Esophagus muscularis mucosa (tissue), 4 donors: Measurements from ENCODE around the gene ARID3A. TPM values are rescaled to one million over a fixed set of nuclear protein-coding genes. Genes with fewer than 3 reads are reported as not detected.

Experiments used
- DNase-seq: peaks from one replicate; pipeline ENCODE4 v3.0.0-alpha.2; 2017; ENCODE audit errors: extremely low spot score
- H3K27ac ChIP-seq, 4 donors: fragments of 200-600 bp; sonication (generic); replicated peaks in 1 of 4; 1 replicate in 3 of 4; 2 replicates in 1 of 4; pipeline ENCODE4 v1.5.1; 2016 to 2019; ENCODE audit warnings: mild to moderate bottlenecking in 1 of 4
- H3K27me3 ChIP-seq, 4 donors: fragments of 200-600 bp; sonication (generic); one replicate each; pipeline versions ENCODE4 v1.5.1 to v1.6.0; 2016 to 2019
- H3K36me3 ChIP-seq, 4 donors: fragments of 200-600 bp; sonication (generic); one replicate each; pipeline ENCODE4 v1.5.1; 2016 to 2019
- H3K4me1 ChIP-seq, 4 donors: fragments of 200-600 bp; sonication (generic); one replicate each; pipeline ENCODE4 v1.5.1; 2016 to 2019
- H3K4me3 ChIP-seq, 4 donors: fragments of 200-600 bp; sonication (generic); 1 replicate in 2 of 4; 2 replicates in 2 of 4; pipeline ENCODE4 v1.5.1; 2016 to 2019; ENCODE audit warnings: mild to moderate bottlenecking in 4 of 4, moderate library complexity in 1 of 4
- H3K9me3 ChIP-seq, 4 donors: fragments of 200-600 bp; sonication (generic); 1 replicate in 3 of 4; 2 replicates in 1 of 4; pipeline ENCODE4 v1.5.1; 2016 to 2019
- CTCF ChIP-seq, 3 experiments: fragments of 200-600 bp in 2 of 3; fragments of 450-650 bp in 1 of 3; sonication (generic) in 2 of 3; IDR thresholded peaks; one replicate each; pipeline ENCODE4 v1.5.1; 2017 to 2019; ENCODE audit warnings: antibody characterized with exemption in 3 of 3, mild to moderate bottlenecking in 2 of 3, moderate library complexity in 1 of 3
- EP300 ChIP-seq: sonication (generic); formaldehyde crosslinking; IDR thresholded peaks from one replicate; pipeline ENCODE4 v1.6.1; 2017; ENCODE audit warnings: antibody characterized with exemption
- POLR2A ChIP-seq: fragments of 450-650 bp; IDR thresholded peaks from one replicate; pipeline ENCODE4 v1.6.1; 2017; ENCODE audit warnings: antibody characterized with exemption, moderate library complexity, mild to moderate bottlenecking, low read depth
- POLR2AphosphoS5 ChIP-seq, 2 donors: sonication (generic); formaldehyde crosslinking; IDR thresholded peaks; one replicate each; pipeline ENCODE4 v1.6.1; 2017; ENCODE audit warnings: antibody characterized with exemption in 2 of 2
- WGBS: methylation state at CpG from one replicate; pipeline ENCODE4 v1.1.5; 2018; 5-methylcytosine and 5-hydroxymethylcytosine counted together
- intact Hi-C: fragments of 100-400 bp; cut with DNase I; formaldehyde crosslinking; loops from one replicate; pipeline ENCODE4 v1.15.1; 2023
- total RNA-seq, 4 donors: library from RNA; depleted of rRNA; stranded (reverse); fragments of >200 nt; gene quantifications; one replicate each; pipeline versions ENCODE4 v1.1.0 to v1.2.1, GENCODE V29; 2016

The ARID3A gene
- total RNA-seq, 4 donors from 2014 or later: 2.9 to 8.4 (median 5.0) TPM

GRCh38 chr19:896434-896833, 29.4 kb upstream of the ARID3A start:
- Histone ChIP-seq H3K4me1 (peaks cover 5 to 22% (median 11%) of the 10 kb centered on the region in 4 donors), H3K27ac (no peak overlapping the region), H3K27me3 (no peaks in the 10 kb centered on the region), H3K9me3 (no peaks in the 10 kb centered on the region), H3K4me3 (no peak overlapping the region), H3K36me3 (peaks cover 18 to 40% (median 29%) of the 10 kb centered on the region in 4 donors)
- intact Hi-C loops: no loop called here
- 96% methylated on average over 10 of the region's 10 CpGs for WGBS
- TF ChIP-seq EP300 (no peak), POLR2A (no peak), CTCF (IDR thresholded peaks at IDR 0.05) (no peak), POLR2AphosphoS5 (IDR thresholded peaks at IDR 0.05) (no peak)
- no peak for DNase-seq

GRCh38 chr19:896999-897398, 28.8 kb upstream of the ARID3A start:
- H3K27ac ChIP-seq: no peak overlapping the region
- intact Hi-C loops: no loop called here
- peaks cover 3 to 16% (median 6%) of the 10 kb centered on the region in 4 donors for H3K4me1 ChIP-seq
- H3K4me3 ChIP-seq: no peak overlapping the region
- no peaks in the 10 kb centered on the region for H3K27me3 ChIP-seq
- no peak for DNase-seq
- TF ChIP-seq POLR2AphosphoS5 (IDR thresholded peaks at IDR 0.05) (no peak), POLR2A (no peak), EP300 (no peak), CTCF (IDR thresholded peaks at IDR 0.05) (no peak)
- 97% methylated on average over 11 of the region's 11 CpGs for WGBS
- peaks cover 18 to 46% (median 30%) of the 10 kb centered on the region in 4 donors for H3K36me3 ChIP-seq
- H3K9me3 ChIP-seq: no peaks in the 10 kb centered on the region

DNA sequence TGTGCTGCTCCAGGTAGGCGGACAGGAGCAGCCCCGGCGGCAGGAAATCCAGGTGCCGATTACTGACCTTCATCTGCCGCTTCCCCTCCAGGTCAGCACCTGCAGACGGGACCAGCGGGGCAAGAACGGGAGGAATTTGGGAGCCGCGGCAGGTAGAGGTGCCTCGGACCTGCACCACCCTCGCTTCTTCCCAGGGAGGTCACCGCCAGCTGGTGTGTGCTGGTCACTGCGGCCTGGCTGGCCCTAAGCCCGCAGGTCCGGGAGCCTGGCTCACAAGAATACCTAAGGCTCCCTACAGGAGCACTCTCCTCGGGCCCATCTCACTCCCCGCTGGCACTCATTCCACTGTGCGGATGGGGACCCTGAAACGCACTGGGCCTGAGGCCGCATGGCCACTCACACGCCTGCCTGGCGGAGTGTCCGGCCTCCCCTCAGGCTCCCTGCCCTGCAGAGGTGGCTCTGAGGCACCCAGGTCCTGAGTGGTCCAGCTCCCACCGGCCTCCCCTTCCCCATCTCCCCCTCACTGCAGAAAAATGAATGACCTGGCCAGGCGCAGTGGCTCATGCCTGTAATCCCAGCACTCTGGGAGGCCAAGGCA, 28.3 kb upstream of the ARID3A start:
- no peak overlapping the region for H3K27ac ChIP-seq

GRCh38 chr19:898663-899062, 27.2 kb upstream of the ARID3A start:
- no peaks in the 10 kb centered on the region for H3K9me3 ChIP-seq
- intact Hi-C loops: no loop called here

More for the DNA sequence above, 28.3 kb upstream of the ARID3A start:
- no peak overlapping the region for H3K4me3 ChIP-seq
- H3K36me3 ChIP-seq: peaks cover 18 to 48% (median 31%) of the 10 kb centered on the region in 4 donors
- no peaks in the 10 kb centered on the region for H3K9me3 ChIP-seq
- H3K27me3 ChIP-seq: no peaks in the 10 kb centered on the region
- 89% methylated on average over 26 of the region's 26 CpGs for WGBS
- DNase-seq: no peak
- intact Hi-C loops: no loop called here
- peaks cover 0 to 11% (median 2%) of the 10 kb centered on the region in 4 donors for H3K4me1 ChIP-seq
- TF ChIP-seq EP300 (no peak), POLR2A (no peak), CTCF (IDR thresholded peaks at IDR 0.05) (no peak), POLR2AphosphoS5 (IDR thresholded peaks at IDR 0.05) (no peak)

More at GRCh38 chr19:898663-899062, 27.2 kb upstream of the ARID3A start:
- no peak overlapping the region for H3K4me3 ChIP-seq
- H3K36me3 ChIP-seq: peaks cover 18 to 48% (median 31%) of the 10 kb centered on the region in 4 donors
- TF ChIP-seq POLR2A (no peak), POLR2AphosphoS5 (IDR thresholded peaks at IDR 0.05) (no peak), CTCF (IDR thresholded peaks at IDR 0.05) (no peak), EP300 (no peak)
- 75% methylated on average over 20 of the region's 20 CpGs for WGBS
- H3K27ac ChIP-seq: no peak overlapping the region
- H3K27me3 ChIP-seq: no peaks in the 10 kb centered on the region
- H3K4me1 ChIP-seq: peaks cover 0 to 15% (median 7%) of the 10 kb centered on the region in 4 donors
- DNase-seq: no peak
